Prostate gland (tissue), 2 donors: ENCODE results near the gene SOX8.

Source experiments
- CTCF ChIP-seq, 4 experiments: fragments of 200-600 bp in 2 of 4; fragments of 450-650 bp in 2 of 4; sonication (generic) in 2 of 4; IDR thresholded peaks; 1 replicate in 3 of 4; 2 replicates in 1 of 4; pipeline ENCODE4 v1.5.1; 2016 to 2019; ENCODE audit warnings: antibody characterized with exemption in 4 of 4, mild to moderate bottlenecking in 2 of 4, moderate library complexity in 2 of 4
- POLR2AphosphoS5 ChIP-seq: sonication (generic); formaldehyde crosslinking; IDR thresholded peaks from one replicate; pipeline ENCODE4 v1.6.1; 2017; ENCODE audit warnings: antibody characterized with exemption

GRCh38 chr16:1013593-1013900 lies 32.0 kb downstream of the SOX8 start:
- no peak for TF ChIP-seq CTCF (IDR thresholded peaks at IDR 0.05)
- no peak for TF ChIP-seq POLR2AphosphoS5
